ENCODE results near the gene PNMA3. TPM values are rescaled to one million over a fixed set of nuclear protein-coding genes. Genes with fewer than 3 reads are reported as not detected.
"Not testable (repeated sequence)": the region's sequence is repeated elsewhere in the genome, so short reads cannot be mapped to it uniquely, and the experiment has no call there.

Gene PNMA3
- polyA plus RNA-seq, 1 experiment = 0.02 TPM

DNA sequence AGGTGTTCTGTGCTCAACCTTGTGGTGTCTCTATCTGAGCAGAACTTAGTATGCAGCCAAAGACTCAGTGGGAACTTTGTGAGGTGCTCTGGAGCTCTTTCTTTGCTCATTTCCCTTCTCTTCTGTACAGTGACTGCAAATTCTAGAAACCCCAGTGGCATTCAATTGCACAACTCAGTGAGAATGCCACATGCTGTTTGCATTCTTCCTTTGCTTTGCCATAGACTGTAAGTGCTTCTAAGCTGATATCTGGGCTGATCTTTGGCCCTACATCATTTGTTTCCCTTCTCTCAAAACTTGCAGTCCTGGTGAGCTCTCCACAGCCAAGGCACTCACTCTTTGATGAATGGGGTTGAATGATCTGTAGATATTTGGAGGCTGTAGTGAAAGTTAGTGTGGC is 7.0 kb downstream of the PNMA3 start:
- TF ChIP-seq, protein P1, sequence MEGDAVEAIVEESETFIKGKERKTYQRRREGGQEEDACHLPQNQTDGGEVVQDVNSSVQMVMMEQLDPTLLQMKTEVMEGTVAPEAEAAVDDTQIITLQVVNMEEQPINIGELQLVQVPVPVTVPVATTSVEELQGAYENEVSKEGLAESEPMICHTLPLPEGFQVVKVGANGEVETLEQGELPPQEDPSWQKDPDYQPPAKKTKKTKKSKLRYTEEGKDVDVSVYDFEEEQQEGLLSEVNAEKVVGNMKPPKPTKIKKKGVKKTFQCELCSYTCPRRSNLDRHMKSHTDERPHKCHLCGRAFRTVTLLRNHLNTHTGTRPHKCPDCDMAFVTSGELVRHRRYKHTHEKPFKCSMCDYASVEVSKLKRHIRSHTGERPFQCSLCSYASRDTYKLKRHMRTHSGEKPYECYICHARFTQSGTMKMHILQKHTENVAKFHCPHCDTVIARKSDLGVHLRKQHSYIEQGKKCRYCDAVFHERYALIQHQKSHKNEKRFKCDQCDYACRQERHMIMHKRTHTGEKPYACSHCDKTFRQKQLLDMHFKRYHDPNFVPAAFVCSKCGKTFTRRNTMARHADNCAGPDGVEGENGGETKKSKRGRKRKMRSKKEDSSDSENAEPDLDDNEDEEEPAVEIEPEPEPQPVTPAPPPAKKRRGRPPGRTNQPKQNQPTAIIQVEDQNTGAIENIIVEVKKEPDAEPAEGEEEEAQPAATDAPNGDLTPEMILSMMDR (IDR thresholded peaks at IDR 0.05; ENCODE audit: low read depth, low read length) = no peak
- DNase-seq (ENCODE audit: low read depth, low spot score) = no peak
- Histone ChIP-seq H3K4me3 (ENCODE audit: low read depth, low read length) (no peak overlapping the region), H3K27ac (ENCODE audit: low read depth, low read length) (no peak overlapping the region), H3K27me3 (ENCODE audit: control insufficient read depth, insufficient read depth, low read length) (no peaks in the 10 kb centered on the region), H3K9me3 (ENCODE audit: control insufficient read depth, insufficient read depth, low read length) (no peaks in the 10 kb centered on the region)
- ChIA-PET POLR2A (no interaction called here), CTCF (no interaction called here)

DNA sequence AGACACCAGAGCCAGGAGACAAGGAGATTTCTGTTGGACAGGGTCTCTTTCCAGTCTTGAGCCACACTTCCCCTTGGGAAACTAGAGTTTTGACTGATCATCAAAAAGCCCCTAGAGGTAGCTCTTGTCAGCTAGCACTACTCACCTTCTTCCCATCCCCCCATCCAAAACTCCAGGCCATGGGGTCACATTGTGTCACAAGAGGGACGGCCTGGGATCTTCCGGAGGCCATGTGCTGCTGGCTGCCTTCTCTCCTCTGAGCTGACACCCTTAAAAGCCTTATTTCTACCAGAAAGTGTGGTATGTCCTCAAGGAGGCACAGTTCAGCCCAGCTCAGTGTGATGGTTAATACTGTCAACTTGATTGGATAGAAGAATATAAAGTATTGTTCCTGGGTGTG is 7.8 kb downstream of the PNMA3 start:
- Histone ChIP-seq H3K27me3 (ENCODE audit: control insufficient read depth, insufficient read depth, low read length) (no peaks in the 10 kb centered on the region), H3K9me3 (ENCODE audit: control insufficient read depth, insufficient read depth, low read length) (no peaks in the 10 kb centered on the region), H3K27ac (ENCODE audit: low read depth, low read length) (no peak overlapping the region), H3K4me3 (ENCODE audit: low read depth, low read length) (no peak overlapping the region)
- TF ChIP-seq, protein P1 (IDR thresholded peaks at IDR 0.05; ENCODE audit: low read depth, low read length) = no peak
- ChIA-PET CTCF (no interaction called here), POLR2A (no interaction called here)
- DNase-seq (ENCODE audit: low read depth, low spot score) = no peak

DNA sequence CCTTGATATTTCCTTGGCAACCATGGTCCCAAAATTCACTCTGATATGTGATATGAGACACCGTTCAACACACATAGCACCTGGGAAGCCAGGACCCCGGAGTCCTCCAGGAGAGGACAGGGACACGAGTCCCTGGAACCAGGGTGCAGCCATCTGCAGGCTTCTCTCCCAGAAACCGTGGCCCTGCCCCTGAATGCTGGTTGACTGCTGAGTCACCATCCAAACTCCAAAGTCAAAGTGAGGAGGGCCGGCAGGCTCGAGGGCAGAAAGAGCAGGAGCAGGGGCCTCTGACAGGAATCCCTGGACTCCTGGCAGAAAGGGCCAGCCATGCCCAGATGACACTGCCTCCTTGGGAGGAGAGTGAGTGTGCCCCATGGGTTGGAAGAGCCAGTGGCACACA is 9.1 kb downstream of the PNMA3 start:
- TF ChIP-seq, protein P1 (IDR thresholded peaks at IDR 0.05; ENCODE audit: low read depth, low read length) = no peak
- Histone ChIP-seq H3K27me3 (ENCODE audit: control insufficient read depth, insufficient read depth, low read length) (no peaks in the 10 kb centered on the region), H3K4me3 (ENCODE audit: low read depth, low read length) (no peak overlapping the region), H3K9me3 (ENCODE audit: control insufficient read depth, insufficient read depth, low read length) (no peaks in the 10 kb centered on the region), H3K27ac (ENCODE audit: low read depth, low read length) (no peak overlapping the region)
- no peak for DNase-seq (ENCODE audit: low read depth, low spot score)
- ChIA-PET POLR2A (no interaction called here), CTCF (no interaction called here)

DNA sequence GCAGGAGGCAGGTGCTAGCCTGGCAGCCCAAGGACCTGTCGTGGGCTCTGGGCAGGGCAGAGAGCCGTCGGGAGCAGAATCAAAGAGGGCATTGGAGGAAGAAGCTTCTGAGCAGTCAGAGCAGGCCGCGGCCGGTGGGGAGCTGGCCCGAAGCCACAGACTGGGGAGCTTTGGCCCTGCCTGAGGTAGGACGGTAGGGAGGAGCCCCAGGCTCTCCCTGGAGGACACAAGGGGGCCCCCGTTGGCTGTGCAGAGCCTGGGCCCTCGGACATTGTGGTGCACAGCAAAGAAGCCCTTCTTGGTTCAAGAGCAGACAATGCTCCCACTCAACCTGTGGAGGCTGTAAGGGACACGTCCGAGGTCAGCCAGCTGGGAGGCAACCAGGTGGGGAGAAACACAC is 10.1 kb downstream of the PNMA3 start:
- DNase-seq (ENCODE audit: low read depth, low spot score); H3K9me3 ChIP-seq (ENCODE audit: control insufficient read depth, insufficient read depth, low read length); POLR2A ChIA-PET; H3K27me3 ChIP-seq (ENCODE audit: control insufficient read depth, insufficient read depth, low read length); H3K4me3 ChIP-seq (ENCODE audit: low read depth, low read length); H3K27ac ChIP-seq (ENCODE audit: low read depth, low read length); CTCF ChIA-PET: not testable (repeated sequence)

DNA sequence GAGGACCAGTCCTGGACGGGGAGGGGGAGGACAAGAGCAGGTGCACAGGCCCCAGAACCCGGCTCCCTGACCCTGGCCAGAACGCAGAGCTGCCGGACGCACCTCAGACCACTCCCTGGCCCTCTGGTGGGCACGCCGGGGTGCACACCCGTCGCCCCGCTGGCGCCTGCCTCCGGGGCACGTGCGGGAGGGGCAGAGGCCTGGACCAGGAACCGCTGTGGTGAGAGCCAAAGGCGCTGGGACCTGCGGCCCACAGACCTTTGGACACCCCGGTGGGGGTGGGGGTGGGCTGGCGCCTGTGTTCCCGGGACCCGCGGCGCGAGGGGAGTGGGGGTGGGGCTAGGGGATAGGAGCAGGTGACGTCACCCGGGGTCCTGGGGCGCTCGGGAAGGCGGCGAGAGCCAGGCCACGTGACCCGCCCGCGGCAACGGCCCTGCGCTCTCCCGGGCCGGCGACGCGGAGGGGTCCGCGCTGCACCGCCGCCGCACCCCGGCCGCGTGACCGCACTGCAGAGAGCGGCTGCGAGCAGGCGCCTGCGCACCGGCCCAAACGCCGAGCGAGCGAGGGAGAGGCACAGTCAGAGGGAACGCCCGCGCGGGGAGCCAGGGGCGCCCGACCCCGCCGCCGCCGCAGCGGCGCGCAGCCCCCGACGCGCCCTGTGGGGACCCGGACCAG is 15.8 kb downstream of the PNMA3 start, which contains the start of gene PNMA6A:
Gene PNMA6A (plus strand): TSS at position 546 of the 675 bp plus-strand sequence. CDS start 609 bp downstream, outside the sequence.
- POLR2A ChIA-PET; CTCF ChIA-PET; H3K27ac ChIP-seq (ENCODE audit: low read depth, low read length): not testable (repeated sequence)

DNA sequence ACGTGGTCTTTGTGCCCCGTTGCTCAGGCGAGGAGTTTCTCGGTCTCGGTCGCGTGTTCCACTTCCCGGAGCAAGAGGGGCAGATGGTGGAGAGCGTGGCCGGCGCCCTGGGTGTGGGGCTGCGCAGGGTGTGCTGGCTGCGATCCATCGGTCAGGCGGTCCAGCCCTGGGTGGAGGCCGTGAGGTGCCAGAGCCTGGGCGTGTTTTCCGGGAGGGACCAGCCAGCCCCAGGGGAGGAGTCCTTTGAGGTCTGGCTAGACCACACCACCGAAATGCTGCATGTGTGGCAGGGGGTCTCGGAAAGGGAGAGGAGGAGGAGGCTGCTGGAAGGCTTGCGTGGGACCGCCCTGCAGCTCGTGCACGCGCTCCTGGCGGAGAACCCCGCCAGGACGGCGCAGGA is 17.1 kb downstream of the PNMA3 start:
- H3K27me3 ChIP-seq (ENCODE audit: control insufficient read depth, insufficient read depth, low read length); POLR2A ChIA-PET; H3K4me3 ChIP-seq (ENCODE audit: low read depth, low read length); H3K27ac ChIP-seq (ENCODE audit: low read depth, low read length); H3K9me3 ChIP-seq (ENCODE audit: control insufficient read depth, insufficient read depth, low read length); CTCF ChIA-PET; DNase-seq (ENCODE audit: low read depth, low spot score): not testable (repeated sequence)

More for the DNA sequence above, 15.8 kb downstream of the PNMA3 start, which contains the start of gene PNMA6A:
- DNase-seq (ENCODE audit: low read depth, low spot score); H3K4me3 ChIP-seq (ENCODE audit: low read depth, low read length); H3K27me3 ChIP-seq (ENCODE audit: control insufficient read depth, insufficient read depth, low read length); H3K9me3 ChIP-seq (ENCODE audit: control insufficient read depth, insufficient read depth, low read length): not testable (repeated sequence)

Data from AG04450 (cell line).